Panc1 (cell line): Measurements from ENCODE around the gene CHCHD6. TPM values are rescaled to one million over a fixed set of nuclear protein-coding genes. Genes with fewer than 3 reads are reported as not detected.

Experiments
- ATAC-seq: fragments of 200-7000 bp; cut with Tn5 transposase; 2 replicates; pipeline ENCODE4 v1.9.1; 2020; ENCODE audit warnings: mild to moderate bottlenecking, moderate library complexity
- Bru-seq: library from RNA; stranded (reverse); fragments of 400-500 nt; gene quantifications from one replicate; lab custom pipeline; 2021; lab: Mats Ljungman, UMichigan
- BruChase-seq, 2 experiments: library from RNA; stranded (reverse); fragments of 400-500 nt; gene quantifications; one replicate each; lab custom pipeline; 2021; lab: Mats Ljungman, UMichigan
- BruUV-seq: library from RNA; stranded (reverse); fragments of 400-500 nt; replicated peaks from 2 replicates; lab custom pipeline; 2021; lab: Mats Ljungman, UMichigan
- CTCF ChIA-PET: fragments of 300-600 bp; sonication (Branson Sonifier 250); formaldehyde crosslinking; loops from one replicate; lab custom pipeline; 2022; ENCODE audit warnings: antibody characterized with exemption; lab: Charles Lee
- POLR2A ChIA-PET: fragments of 300-600 bp; sonication (Branson Sonifier 250); formaldehyde crosslinking; loops from one replicate; lab custom pipeline; 2022; ENCODE audit warnings: antibody characterized with exemption; lab: Charles Lee
- DNase-seq: peaks from one replicate; pipeline ENCODE4 v3.0.0-alpha.2; 2010; ENCODE audit warnings: low read depth, low spot score
- H3K27ac ChIP-seq: 2 replicates; pipeline ENCODE4 v1.5.1; 2011; ENCODE audit warnings: mild to moderate bottlenecking, low read length, inconsistent platforms
- H3K27me3 ChIP-seq: fragments of 200-500 bp; sonication (Bioruptor generic); 2 replicates; pipeline ENCODE4 v1.6.0; 2014; ENCODE audit warnings: low read length, inconsistent platforms; ENCODE audit not compliant: control insufficient read depth, insufficient read depth
- H3K36me3 ChIP-seq: fragments of 200-500 bp; sonication (Bioruptor generic); 2 replicates; pipeline ENCODE4 v1.5.1; 2014; ENCODE audit warnings: inconsistent platforms, mild to moderate bottlenecking, low read length, moderate library complexity; ENCODE audit not compliant: control insufficient read depth, insufficient read depth
- H3K4me1 ChIP-seq: 2 replicates; pipeline ENCODE4 v1.5.1; 2011; ENCODE audit warnings: inconsistent platforms, mild to moderate bottlenecking, low read length, moderate library complexity; ENCODE audit not compliant: control insufficient read depth, insufficient read depth
- H3K4me3 ChIP-seq, 2 experiments: 2 replicates each; pipeline ENCODE4 v1.5.1; 2011 to 2012; ENCODE audit warnings: low read depth in 2 of 2, low read length in 2 of 2, mild to moderate bottlenecking in 2 of 2, inconsistent platforms in 1 of 2, moderate library complexity in 1 of 2
- H3K9me3 ChIP-seq: fragments of 200-500 bp; sonication (Bioruptor generic); 2 replicates; pipeline ENCODE4 v1.5.1; 2014; ENCODE audit warnings: low read depth, mild to moderate bottlenecking, inconsistent platforms, low read length, moderate library complexity; ENCODE audit not compliant: control insufficient read depth, insufficient read depth
- POLR2AphosphoS5 ChIP-seq: IDR thresholded peaks from 2 replicates; pipeline ENCODE4 v1.6.1; 2012; ENCODE audit warnings: mild to moderate bottlenecking, low read depth, low read length, moderate library complexity
- SIN3A ChIP-seq: IDR thresholded peaks from 2 replicates; pipeline ENCODE4 v1.6.1; 2012; ENCODE audit warnings: low read depth, mild to moderate bottlenecking, low read length, moderate library complexity, borderline replicate concordance; ENCODE audit not compliant: insufficient read depth
- TCF7L2 ChIP-seq: IDR thresholded peaks from 2 replicates; pipeline ENCODE4 v1.6.1; 2011; ENCODE audit warnings: mild to moderate bottlenecking, low read depth, low read length, inconsistent platforms
- in situ Hi-C: cut with HindIII; loops from 2 replicates; pipeline ENCODE4 v1.10.0; 2016; ENCODE audit warnings: low sequenced_read_pairs, low pct_unique_long_range_greater_than_20kb
- intact Hi-C: fragments of 100-400 bp; cut with micrococcal nuclease; formaldehyde crosslinking; loops from one replicate; pipeline ENCODE4 v1.10.0; 2022; ENCODE audit not compliant: unreplicated experiment
- long read RNA-seq: library from polyadenylated mRNA; unstranded; transcript quantifications from one replicate; pipeline ENCODE4 v2.0.0, GENCODE V29; 2021; ENCODE audit not compliant: unreplicated experiment
- polyA plus RNA-seq: library from polyadenylated mRNA; unstranded; fragments of >200 nt; gene quantifications from one replicate; pipeline ENCODE4 v1.2.1, GENCODE V29; 2012; ENCODE audit warnings: missing spikeins; ENCODE audit not compliant: insufficient read length
- total RNA-seq: library from RNA; stranded (reverse); gene quantifications from one replicate; pipeline ENCODE4 v1.2.1, GENCODE V29; 2021; ENCODE audit not compliant: unreplicated experiment
- TF ChIP-seq, protein P1 (sequence below), 2 experiments: IDR thresholded peaks; 2 replicates each; pipeline ENCODE4 v1.6.1; 2011 to 2012; ENCODE audit warnings: low read depth in 2 of 2, control low read depth in 1 of 2, low read length in 1 of 2, mild to moderate bottlenecking in 1 of 2, moderate library complexity in 1 of 2; ENCODE audit not compliant: insufficient read depth in 1 of 2
- TF ChIP-seq, protein P2 (sequence below): fragments of 450-650 bp; IDR thresholded peaks from 2 replicates; pipeline ENCODE4 v1.5.1; 2017; ENCODE audit warnings: mild to moderate bottlenecking

The CHCHD6 gene, protein sequence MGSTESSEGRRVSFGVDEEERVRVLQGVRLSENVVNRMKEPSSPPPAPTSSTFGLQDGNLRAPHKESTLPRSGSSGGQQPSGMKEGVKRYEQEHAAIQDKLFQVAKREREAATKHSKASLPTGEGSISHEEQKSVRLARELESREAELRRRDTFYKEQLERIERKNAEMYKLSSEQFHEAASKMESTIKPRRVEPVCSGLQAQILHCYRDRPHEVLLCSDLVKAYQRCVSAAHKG
- 31.5 TPM for total RNA-seq
- polyA plus RNA-seq: 47.2 TPM
- percentile 70 among the genes with signal in this experiment for Bru-seq, nascent RNA
- BruChase-seq, experiment 1, labeled RNA remaining after a 2-hour chase: percentile 58 among the genes with signal in this experiment
- percentile 57 among the genes with signal in this experiment for BruChase-seq, experiment 2, labeled RNA remaining after a 6-hour chase
- long read RNA-seq, transcript CHCHD6-201 (8 exons, 1,006 nt): major isoform, 19 of 36 reads
- long read RNA-seq, partial matches to known transcripts: 2 of 36 reads
- long read RNA-seq, other reads (novel, unspliced or antisense): 15 of 36 reads

- H3K4me1 ChIP-seq: peaks cover 18% of the 10 kb centered on the region
- peak within 1 kb of the TSS; percentile 65 to 67 for H3K4me3 ChIP-seq
- ChIA-PET CTCF (interaction anchor here (0.5 to 0.6 kb wide), 2 partner anchors 748 to 844 kb away, joined by 3 to 6 read pairs; no protein-coding TSS in a partner anchor), POLR2A (no interaction called here)
- TF ChIP-seq, protein P1, sequence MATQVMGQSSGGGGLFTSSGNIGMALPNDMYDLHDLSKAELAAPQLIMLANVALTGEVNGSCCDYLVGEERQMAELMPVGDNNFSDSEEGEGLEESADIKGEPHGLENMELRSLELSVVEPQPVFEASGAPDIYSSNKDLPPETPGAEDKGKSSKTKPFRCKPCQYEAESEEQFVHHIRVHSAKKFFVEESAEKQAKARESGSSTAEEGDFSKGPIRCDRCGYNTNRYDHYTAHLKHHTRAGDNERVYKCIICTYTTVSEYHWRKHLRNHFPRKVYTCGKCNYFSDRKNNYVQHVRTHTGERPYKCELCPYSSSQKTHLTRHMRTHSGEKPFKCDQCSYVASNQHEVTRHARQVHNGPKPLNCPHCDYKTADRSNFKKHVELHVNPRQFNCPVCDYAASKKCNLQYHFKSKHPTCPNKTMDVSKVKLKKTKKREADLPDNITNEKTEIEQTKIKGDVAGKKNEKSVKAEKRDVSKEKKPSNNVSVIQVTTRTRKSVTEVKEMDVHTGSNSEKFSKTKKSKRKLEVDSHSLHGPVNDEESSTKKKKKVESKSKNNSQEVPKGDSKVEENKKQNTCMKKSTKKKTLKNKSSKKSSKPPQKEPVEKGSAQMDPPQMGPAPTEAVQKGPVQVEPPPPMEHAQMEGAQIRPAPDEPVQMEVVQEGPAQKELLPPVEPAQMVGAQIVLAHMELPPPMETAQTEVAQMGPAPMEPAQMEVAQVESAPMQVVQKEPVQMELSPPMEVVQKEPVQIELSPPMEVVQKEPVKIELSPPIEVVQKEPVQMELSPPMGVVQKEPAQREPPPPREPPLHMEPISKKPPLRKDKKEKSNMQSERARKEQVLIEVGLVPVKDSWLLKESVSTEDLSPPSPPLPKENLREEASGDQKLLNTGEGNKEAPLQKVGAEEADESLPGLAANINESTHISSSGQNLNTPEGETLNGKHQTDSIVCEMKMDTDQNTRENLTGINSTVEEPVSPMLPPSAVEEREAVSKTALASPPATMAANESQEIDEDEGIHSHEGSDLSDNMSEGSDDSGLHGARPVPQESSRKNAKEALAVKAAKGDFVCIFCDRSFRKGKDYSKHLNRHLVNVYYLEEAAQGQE (IDR thresholded peaks at IDR 0.05; ENCODE audit: insufficient read depth in 1 of 2, low read depth in 2 of 2, low read length in 1 of 2): 0 out of 4 replicates have a peak, but pooled peaks of 1 of the 2 experiments have one; percentile 51
- TF ChIP-seq SIN3A: peak; percentile 71; the same call in 1 of the 2 replicates
- no peak for TF ChIP-seq TCF7L2
- TF ChIP-seq POLR2AphosphoS5: peak; percentile 22; the same call in 1 of the 2 replicates
- TF ChIP-seq, protein P2, sequence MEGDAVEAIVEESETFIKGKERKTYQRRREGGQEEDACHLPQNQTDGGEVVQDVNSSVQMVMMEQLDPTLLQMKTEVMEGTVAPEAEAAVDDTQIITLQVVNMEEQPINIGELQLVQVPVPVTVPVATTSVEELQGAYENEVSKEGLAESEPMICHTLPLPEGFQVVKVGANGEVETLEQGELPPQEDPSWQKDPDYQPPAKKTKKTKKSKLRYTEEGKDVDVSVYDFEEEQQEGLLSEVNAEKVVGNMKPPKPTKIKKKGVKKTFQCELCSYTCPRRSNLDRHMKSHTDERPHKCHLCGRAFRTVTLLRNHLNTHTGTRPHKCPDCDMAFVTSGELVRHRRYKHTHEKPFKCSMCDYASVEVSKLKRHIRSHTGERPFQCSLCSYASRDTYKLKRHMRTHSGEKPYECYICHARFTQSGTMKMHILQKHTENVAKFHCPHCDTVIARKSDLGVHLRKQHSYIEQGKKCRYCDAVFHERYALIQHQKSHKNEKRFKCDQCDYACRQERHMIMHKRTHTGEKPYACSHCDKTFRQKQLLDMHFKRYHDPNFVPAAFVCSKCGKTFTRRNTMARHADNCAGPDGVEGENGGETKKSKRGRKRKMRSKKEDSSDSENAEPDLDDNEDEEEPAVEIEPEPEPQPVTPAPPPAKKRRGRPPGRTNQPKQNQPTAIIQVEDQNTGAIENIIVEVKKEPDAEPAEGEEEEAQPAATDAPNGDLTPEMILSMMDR: peak; percentile 67
- intact Hi-C loops: no loop called here
- H3K27me3 ChIP-seq: no peaks in the 10 kb centered on the region; the same call in 1 of the 2 replicates
- in situ Hi-C loops: no loop called here
- peak; percentile 100 for ATAC-seq
- no peaks in the 10 kb centered on the region for H3K36me3 ChIP-seq
- H3K27ac ChIP-seq: peak within 1 kb of the TSS; percentile 64
- no peaks in the 10 kb centered on the region for H3K9me3 ChIP-seq
- peak; percentile 87 for DNase-seq
- BruUV-seq: no TSS peak
Observed at GRCh38 chr3:126703512-126704493, at the start of gene CHCHD6. Gene CHCHD6, plus strand, starts transcription at chr3:126704240. Its CDS starts 73 bp downstream, at chr3:126704313.
